ENCODE data around the gene ARHGAP15.

DNA sequence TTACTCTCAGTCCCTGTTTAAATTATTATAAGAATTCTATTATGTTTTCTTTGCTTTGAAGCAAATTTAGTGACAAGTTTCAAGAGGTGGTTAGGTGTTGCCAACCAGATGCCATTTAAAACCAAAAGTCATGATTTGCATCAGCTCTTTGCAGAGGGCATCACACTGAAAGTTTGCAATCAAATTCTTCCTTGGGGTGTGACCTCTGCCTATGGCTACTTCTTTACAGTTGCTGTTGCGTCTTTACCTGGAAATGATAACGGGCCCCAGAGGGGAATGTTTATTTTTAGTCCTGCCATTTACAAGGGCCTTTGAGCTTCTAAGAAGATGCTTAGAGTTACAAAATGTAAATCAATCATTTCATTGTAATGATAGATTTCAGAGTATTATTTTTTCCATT, 561.0 kb downstream of the ARHGAP15 start:
- TF ChIP-seq, protein P1, sequence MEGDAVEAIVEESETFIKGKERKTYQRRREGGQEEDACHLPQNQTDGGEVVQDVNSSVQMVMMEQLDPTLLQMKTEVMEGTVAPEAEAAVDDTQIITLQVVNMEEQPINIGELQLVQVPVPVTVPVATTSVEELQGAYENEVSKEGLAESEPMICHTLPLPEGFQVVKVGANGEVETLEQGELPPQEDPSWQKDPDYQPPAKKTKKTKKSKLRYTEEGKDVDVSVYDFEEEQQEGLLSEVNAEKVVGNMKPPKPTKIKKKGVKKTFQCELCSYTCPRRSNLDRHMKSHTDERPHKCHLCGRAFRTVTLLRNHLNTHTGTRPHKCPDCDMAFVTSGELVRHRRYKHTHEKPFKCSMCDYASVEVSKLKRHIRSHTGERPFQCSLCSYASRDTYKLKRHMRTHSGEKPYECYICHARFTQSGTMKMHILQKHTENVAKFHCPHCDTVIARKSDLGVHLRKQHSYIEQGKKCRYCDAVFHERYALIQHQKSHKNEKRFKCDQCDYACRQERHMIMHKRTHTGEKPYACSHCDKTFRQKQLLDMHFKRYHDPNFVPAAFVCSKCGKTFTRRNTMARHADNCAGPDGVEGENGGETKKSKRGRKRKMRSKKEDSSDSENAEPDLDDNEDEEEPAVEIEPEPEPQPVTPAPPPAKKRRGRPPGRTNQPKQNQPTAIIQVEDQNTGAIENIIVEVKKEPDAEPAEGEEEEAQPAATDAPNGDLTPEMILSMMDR (IDR thresholded peaks at IDR 0.05): no peak
- TF ChIP-seq POLR2AphosphoS5 (IDR thresholded peaks at IDR 0.05; ENCODE audit: low read depth, low read length) (no peak), TCF7L2 (IDR thresholded peaks at IDR 0.05; ENCODE audit: low read depth, low read length) (no peak)
- TF ChIP-seq, protein P2, sequence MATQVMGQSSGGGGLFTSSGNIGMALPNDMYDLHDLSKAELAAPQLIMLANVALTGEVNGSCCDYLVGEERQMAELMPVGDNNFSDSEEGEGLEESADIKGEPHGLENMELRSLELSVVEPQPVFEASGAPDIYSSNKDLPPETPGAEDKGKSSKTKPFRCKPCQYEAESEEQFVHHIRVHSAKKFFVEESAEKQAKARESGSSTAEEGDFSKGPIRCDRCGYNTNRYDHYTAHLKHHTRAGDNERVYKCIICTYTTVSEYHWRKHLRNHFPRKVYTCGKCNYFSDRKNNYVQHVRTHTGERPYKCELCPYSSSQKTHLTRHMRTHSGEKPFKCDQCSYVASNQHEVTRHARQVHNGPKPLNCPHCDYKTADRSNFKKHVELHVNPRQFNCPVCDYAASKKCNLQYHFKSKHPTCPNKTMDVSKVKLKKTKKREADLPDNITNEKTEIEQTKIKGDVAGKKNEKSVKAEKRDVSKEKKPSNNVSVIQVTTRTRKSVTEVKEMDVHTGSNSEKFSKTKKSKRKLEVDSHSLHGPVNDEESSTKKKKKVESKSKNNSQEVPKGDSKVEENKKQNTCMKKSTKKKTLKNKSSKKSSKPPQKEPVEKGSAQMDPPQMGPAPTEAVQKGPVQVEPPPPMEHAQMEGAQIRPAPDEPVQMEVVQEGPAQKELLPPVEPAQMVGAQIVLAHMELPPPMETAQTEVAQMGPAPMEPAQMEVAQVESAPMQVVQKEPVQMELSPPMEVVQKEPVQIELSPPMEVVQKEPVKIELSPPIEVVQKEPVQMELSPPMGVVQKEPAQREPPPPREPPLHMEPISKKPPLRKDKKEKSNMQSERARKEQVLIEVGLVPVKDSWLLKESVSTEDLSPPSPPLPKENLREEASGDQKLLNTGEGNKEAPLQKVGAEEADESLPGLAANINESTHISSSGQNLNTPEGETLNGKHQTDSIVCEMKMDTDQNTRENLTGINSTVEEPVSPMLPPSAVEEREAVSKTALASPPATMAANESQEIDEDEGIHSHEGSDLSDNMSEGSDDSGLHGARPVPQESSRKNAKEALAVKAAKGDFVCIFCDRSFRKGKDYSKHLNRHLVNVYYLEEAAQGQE (IDR thresholded peaks at IDR 0.05; ENCODE audit: insufficient read depth in 1 of 2, low read depth in 2 of 2, low read length in 1 of 2): no peak
